Measurements from ENCODE around the gene LAMA4. TPM values are rescaled to one million over a fixed set of nuclear protein-coding genes. Genes with fewer than 3 reads are reported as not detected.
A peak's percentile ranks its signal among the peaks of the same experiment; 100 is the strongest.

LAMA4 gene
- total RNA-seq, 1 donor from 2014 or later = 103 TPM

GRCh38 chr6:112141707-112142106 is 112.7 kb downstream of the LAMA4 start:
- peaks cover 100% of the 10 kb centered on the region for H3K36me3 ChIP-seq
- no peak overlapping the region for H3K4me3 ChIP-seq
- H3K9me3 ChIP-seq (replicated peaks) = no peaks in the 10 kb centered on the region
- no peak overlapping the region for H3K27ac ChIP-seq (replicated peaks)
- no peaks in the 10 kb centered on the region for H3K27me3 ChIP-seq (ENCODE audit: low read depth)
- peaks cover 6% of the 10 kb centered on the region for H3K4me1 ChIP-seq
- no peak for DNase-seq
- intact Hi-C loops (cut with micrococcal nuclease) = no loop called here
- TF ChIP-seq CTCF (IDR thresholded peaks at IDR 0.05; ENCODE audit: borderline replicate concordance) = no peak

GRCh38 chr6:112139052-112139451 is 115.3 kb downstream of the LAMA4 start:
- H3K4me3 ChIP-seq = no peak overlapping the region
- peaks cover 100% of the 10 kb centered on the region for H3K36me3 ChIP-seq
- peaks cover 6% of the 10 kb centered on the region for H3K4me1 ChIP-seq
- no peak for TF ChIP-seq CTCF (IDR thresholded peaks at IDR 0.05; ENCODE audit: borderline replicate concordance)
- no peak for DNase-seq
- peak overlapping the region; percentile 31 for H3K27ac ChIP-seq (replicated peaks)
- no peaks in the 10 kb centered on the region for H3K9me3 ChIP-seq (replicated peaks)
- no peaks in the 10 kb centered on the region for H3K27me3 ChIP-seq (ENCODE audit: low read depth)
- intact Hi-C loops (cut with micrococcal nuclease) = loop anchor here (10.0 kb wide), 1 partner anchor 64 kb away; no protein-coding TSS in a partner anchor

GRCh38 chr6:112130878-112131277 is 123.5 kb downstream of the LAMA4 start:
- no peak overlapping the region for H3K27ac ChIP-seq (replicated peaks)
- peaks cover 100% of the 10 kb centered on the region for H3K36me3 ChIP-seq
- H3K4me1 ChIP-seq = no peaks in the 10 kb centered on the region
- intact Hi-C loops (cut with micrococcal nuclease) = loop anchor here (10.0 kb wide), 1 partner anchor 56 kb away; no protein-coding TSS in a partner anchor
- H3K27me3 ChIP-seq (ENCODE audit: low read depth) = no peaks in the 10 kb centered on the region
- no peaks in the 10 kb centered on the region for H3K9me3 ChIP-seq (replicated peaks)
- no peak for TF ChIP-seq CTCF (IDR thresholded peaks at IDR 0.05; ENCODE audit: borderline replicate concordance)
- no peak for DNase-seq
- no peak overlapping the region for H3K4me3 ChIP-seq

- Histone ChIP-seq H3K27me3 (ENCODE audit: low read depth) (no peaks in the 10 kb centered on the region), H3K9me3 (replicated peaks) (no peaks in the 10 kb centered on the region), H3K4me3 (no peak overlapping the region), H3K27ac (replicated peaks) (no peak overlapping the region), H3K36me3 (peaks cover 100% of the 10 kb centered on the region), H3K4me1 (no peaks in the 10 kb centered on the region)
- intact Hi-C loops (cut with micrococcal nuclease) = no loop called here
- TF ChIP-seq CTCF (IDR thresholded peaks at IDR 0.05; ENCODE audit: borderline replicate concordance) = no peak
- no peak for DNase-seq
Observed at GRCh38 chr6:112128208-112128607, 126.2 kb downstream of the LAMA4 start.

- no peak overlapping the region for H3K27ac ChIP-seq (replicated peaks)
Observed at GRCh38 chr6:112123982-112124381, 130.4 kb downstream of the LAMA4 start.

More at GRCh38 chr6:112123982-112124381, 130.4 kb downstream of the LAMA4 start:
- Histone ChIP-seq H3K4me3 (no peak overlapping the region), H3K4me1 (no peaks in the 10 kb centered on the region), H3K27me3 (ENCODE audit: low read depth) (no peaks in the 10 kb centered on the region), H3K9me3 (replicated peaks) (no peaks in the 10 kb centered on the region), H3K36me3 (peaks cover 98% of the 10 kb centered on the region)
- no peak for TF ChIP-seq CTCF (IDR thresholded peaks at IDR 0.05; ENCODE audit: borderline replicate concordance)
- no peak for DNase-seq
- intact Hi-C loops (cut with micrococcal nuclease) = no loop called here

All from left ventricle myocardium inferior (tissue), 1 donor.